Measurements from ENCODE around the gene P2RX1. TPM values are rescaled to one million over a fixed set of nuclear protein-coding genes. Genes with fewer than 3 reads are reported as not detected.
A peak's percentile ranks its signal among the peaks of the same experiment; 100 is the strongest.

The P2RX1 gene
- total RNA-seq, 1 donor from 2014 or later = 4.2 TPM

DNA sequence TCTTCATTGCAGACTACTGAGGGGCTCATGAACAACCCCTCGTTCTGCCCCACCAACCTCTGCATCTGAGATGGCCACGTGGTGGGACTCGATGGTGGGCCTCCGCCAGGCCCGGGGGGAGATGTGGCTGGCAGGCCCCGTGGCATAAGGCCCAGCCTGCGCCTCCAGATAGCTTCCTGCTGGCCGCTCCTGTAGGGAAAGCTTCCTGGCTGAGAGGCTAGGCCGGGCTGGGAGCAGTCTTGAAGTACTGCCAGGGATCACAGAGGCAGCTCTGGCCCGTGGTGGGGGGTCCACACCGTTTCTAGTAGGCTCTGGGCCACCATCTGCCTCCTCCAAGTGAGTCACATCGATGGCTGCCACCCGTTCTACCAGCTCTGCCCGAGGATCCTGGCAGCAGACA, 31.0 kb downstream of the P2RX1 start:
- no peak for DNase-seq (ENCODE audit: extremely low spot score in 2 of 2)
- no peaks in the 10 kb centered on the region for H3K9me3 ChIP-seq
- H3K36me3 ChIP-seq = peaks cover 0 to 30% of the 10 kb centered on the region in 2 donors
- H3K4me1 ChIP-seq = peaks cover 51% of the 10 kb centered on the region
- H3K27me3 ChIP-seq = no peaks in the 10 kb centered on the region
- no peak overlapping the region for H3K4me3 ChIP-seq
- TF ChIP-seq, protein P1, sequence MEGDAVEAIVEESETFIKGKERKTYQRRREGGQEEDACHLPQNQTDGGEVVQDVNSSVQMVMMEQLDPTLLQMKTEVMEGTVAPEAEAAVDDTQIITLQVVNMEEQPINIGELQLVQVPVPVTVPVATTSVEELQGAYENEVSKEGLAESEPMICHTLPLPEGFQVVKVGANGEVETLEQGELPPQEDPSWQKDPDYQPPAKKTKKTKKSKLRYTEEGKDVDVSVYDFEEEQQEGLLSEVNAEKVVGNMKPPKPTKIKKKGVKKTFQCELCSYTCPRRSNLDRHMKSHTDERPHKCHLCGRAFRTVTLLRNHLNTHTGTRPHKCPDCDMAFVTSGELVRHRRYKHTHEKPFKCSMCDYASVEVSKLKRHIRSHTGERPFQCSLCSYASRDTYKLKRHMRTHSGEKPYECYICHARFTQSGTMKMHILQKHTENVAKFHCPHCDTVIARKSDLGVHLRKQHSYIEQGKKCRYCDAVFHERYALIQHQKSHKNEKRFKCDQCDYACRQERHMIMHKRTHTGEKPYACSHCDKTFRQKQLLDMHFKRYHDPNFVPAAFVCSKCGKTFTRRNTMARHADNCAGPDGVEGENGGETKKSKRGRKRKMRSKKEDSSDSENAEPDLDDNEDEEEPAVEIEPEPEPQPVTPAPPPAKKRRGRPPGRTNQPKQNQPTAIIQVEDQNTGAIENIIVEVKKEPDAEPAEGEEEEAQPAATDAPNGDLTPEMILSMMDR (IDR thresholded peaks at IDR 0.05) = no peak
- TF ChIP-seq POLR2AphosphoS5 (IDR thresholded peaks at IDR 0.05; ENCODE audit: insufficient read depth in 1 of 2, low read depth in 1 of 2) (no peak), POLR2A (IDR thresholded peaks at IDR 0.05) (no peak)
- intact Hi-C loops (cut with DNase I) = no loop called here
- H3K27ac ChIP-seq = peak overlapping the region; percentile 27

DNA sequence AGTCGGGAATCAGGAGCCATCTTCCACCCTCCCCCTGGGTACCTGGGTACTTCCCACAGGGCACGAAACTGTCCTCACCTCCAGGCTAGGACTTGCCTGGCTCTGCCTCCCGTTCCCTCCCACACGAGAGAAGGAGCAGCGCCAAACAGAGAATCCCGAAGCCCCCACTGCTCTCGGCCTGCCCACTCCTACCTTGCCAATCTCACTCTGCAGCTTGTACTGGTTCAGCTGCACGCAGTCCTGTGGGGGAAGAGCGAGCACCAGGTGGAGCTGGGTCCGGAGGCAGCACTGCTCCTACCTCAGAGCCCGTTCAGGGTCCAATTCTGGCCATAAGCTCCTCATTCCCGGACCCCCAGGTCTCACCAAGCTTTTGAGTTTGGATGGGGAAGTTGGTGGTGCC, 32.1 kb downstream of the P2RX1 start:
- TF ChIP-seq POLR2A (IDR thresholded peaks at IDR 0.05) (no peak), POLR2AphosphoS5 (IDR thresholded peaks at IDR 0.05; ENCODE audit: insufficient read depth in 1 of 2, low read depth in 1 of 2) (no peak)
- TF ChIP-seq, protein P1 (IDR thresholded peaks at IDR 0.05) = no peak
- no peak overlapping the region for H3K27ac ChIP-seq
- intact Hi-C loops (cut with DNase I) = no loop called here
- DNase-seq (ENCODE audit: extremely low spot score in 2 of 2) = no peak
- H3K9me3 ChIP-seq = no peaks in the 10 kb centered on the region
- no peak overlapping the region for H3K4me3 ChIP-seq
- H3K36me3 ChIP-seq = peaks cover 0 to 30% of the 10 kb centered on the region in 2 donors
- H3K27me3 ChIP-seq = no peaks in the 10 kb centered on the region
- H3K4me1 ChIP-seq = peaks cover 46% of the 10 kb centered on the region

DNA sequence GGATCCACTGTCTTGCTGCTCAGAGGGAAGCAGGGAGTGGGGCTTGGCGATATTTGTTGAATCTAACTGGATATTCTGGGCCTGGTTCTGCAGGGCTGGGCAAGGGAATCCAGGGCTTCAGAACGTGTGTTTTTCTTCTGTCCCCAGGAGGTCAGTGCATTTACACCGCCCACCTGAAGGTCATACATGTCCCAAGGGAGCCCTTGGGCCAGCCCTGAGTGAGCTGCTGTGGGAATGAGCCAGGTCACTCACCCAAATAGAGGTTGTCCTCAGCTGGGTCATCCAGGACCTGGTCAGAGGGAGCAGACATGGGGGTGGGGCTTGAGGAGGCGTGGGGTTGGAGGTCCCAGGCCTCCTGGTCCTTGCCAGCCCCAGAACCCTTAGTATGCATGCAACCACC, 34.0 kb downstream of the P2RX1 start:
- no peaks in the 10 kb centered on the region for H3K27me3 ChIP-seq
- TF ChIP-seq, protein P1 (IDR thresholded peaks at IDR 0.05) = no peak
- TF ChIP-seq POLR2AphosphoS5 (IDR thresholded peaks at IDR 0.05; ENCODE audit: insufficient read depth in 1 of 2, low read depth in 1 of 2) = no peak
- TF ChIP-seq POLR2A (IDR thresholded peaks at IDR 0.05) = no peak
- intact Hi-C loops (cut with DNase I) = no loop called here

DNA sequence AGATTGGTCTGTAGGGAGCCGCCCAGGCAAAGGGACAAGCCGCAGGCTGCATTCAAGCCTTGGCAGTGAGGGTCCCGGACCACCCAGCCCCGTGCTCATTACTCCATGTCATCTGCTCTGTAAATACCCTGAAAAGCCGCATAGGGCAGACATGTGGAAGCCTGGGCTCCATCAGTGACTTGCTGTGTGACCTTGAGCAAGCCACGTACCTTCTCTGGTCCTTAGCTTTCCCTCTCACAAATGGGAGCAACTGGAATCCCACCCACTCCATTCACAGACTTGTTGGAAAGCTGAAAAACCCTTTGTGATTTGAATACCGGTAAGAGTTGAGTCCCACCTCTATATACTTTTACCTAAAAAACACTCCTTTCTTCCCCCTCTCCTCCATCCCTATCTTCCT, 35.3 kb downstream of the P2RX1 start:
- Histone ChIP-seq H3K4me1 (peaks cover 18% of the 10 kb centered on the region), H3K4me3 (no peak overlapping the region), H3K27me3 (no peaks in the 10 kb centered on the region), H3K36me3 (peaks cover 0 to 35% of the 10 kb centered on the region in 2 donors), H3K27ac (no peak overlapping the region), H3K9me3 (no peaks in the 10 kb centered on the region)
- no peak for DNase-seq (ENCODE audit: extremely low spot score in 2 of 2)
- intact Hi-C loops (cut with DNase I) = no loop called here
- TF ChIP-seq POLR2A (IDR thresholded peaks at IDR 0.05) = no peak
- no peak for TF ChIP-seq POLR2AphosphoS5 (IDR thresholded peaks at IDR 0.05; ENCODE audit: insufficient read depth in 1 of 2, low read depth in 1 of 2)
- TF ChIP-seq, protein P1 (IDR thresholded peaks at IDR 0.05) = no peak

More for the DNA sequence above, 34.0 kb downstream of the P2RX1 start:
- Histone ChIP-seq H3K9me3 (no peaks in the 10 kb centered on the region), H3K4me3 (no peak overlapping the region), H3K27ac (no peak overlapping the region), H3K36me3 (peaks cover 0 to 30% of the 10 kb centered on the region in 2 donors), H3K4me1 (peaks cover 31% of the 10 kb centered on the region)
- DNase-seq (ENCODE audit: extremely low spot score in 2 of 2) = no peak

DNA sequence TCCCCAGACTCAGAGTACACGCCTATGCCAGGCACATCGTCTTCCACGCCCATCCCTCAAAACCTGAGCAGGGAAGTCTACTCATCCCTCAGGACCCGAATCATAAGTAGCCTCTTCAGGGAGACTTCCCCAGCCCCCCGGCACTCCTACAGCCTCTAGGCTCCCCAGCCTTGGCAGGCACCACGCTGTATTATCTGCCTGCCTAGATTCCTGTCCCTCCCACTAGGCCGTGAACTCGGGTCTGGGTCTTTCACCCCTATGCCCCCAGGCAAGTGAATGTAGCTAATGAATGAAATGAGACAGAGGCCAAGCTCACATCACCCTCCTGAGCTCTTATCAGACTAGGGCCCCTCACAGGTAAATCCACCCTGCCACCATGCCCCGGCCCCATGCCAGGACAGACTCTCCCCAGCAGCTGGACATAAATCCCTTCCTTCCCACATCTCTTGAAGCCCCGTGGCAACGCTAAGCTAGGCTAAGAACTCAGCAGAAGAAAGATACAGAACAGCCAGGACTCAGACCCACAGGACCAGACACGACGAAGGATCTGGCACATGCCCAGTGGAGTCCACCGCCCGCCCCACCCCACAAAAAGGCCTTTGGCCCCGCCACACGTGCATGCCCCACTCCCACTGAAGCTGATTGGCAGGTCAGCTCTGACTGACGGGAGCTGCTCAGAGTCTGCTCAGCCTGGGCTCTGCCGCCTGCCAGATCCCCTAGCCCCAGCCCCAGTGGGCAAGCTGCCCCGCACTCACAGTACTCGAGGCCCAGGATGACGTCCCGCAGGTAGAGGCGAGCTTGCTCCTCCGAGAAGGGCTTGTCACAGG, 36.5 kb downstream of the P2RX1 start:
- peaks cover 0 to 39% of the 10 kb centered on the region in 2 donors for H3K36me3 ChIP-seq
- intact Hi-C loops (cut with DNase I) = no loop called here
- peaks cover 10% of the 10 kb centered on the region for H3K4me1 ChIP-seq
- no peaks in the 10 kb centered on the region for H3K9me3 ChIP-seq
- peak overlapping the region; percentile 42 for H3K27ac ChIP-seq
- no peak for DNase-seq (ENCODE audit: extremely low spot score in 2 of 2)
- no peaks in the 10 kb centered on the region for H3K27me3 ChIP-seq
- TF ChIP-seq, protein P1 (IDR thresholded peaks at IDR 0.05) = no peak
- TF ChIP-seq POLR2A (IDR thresholded peaks at IDR 0.05) (no peak), POLR2AphosphoS5 (IDR thresholded peaks at IDR 0.05; ENCODE audit: insufficient read depth in 1 of 2, low read depth in 1 of 2) (no peak)
- no peak overlapping the region for H3K4me3 ChIP-seq

Measured in vagina (tissue), 2 donors.